ENCODE data around the gene PSMA6.

Gene PSMA6

GRCh38 chr14:35317820-35318219 lies 25.6 kb downstream of the PSMA6 start:
- Histone ChIP-seq H2AFZ (ENCODE audit: low read depth) (no peak overlapping the region), H3K27ac (no peak overlapping the region), H3K79me2 (ENCODE audit: insufficient read depth, low read depth) (no peaks in the 10 kb centered on the region), H3K4me3 (IDR thresholded peaks at IDR 0.05; ENCODE audit: insufficient read depth, low read depth, low read length) (no peak overlapping the region), H3K4me1 (ENCODE audit: low read depth, poor library complexity, severe bottlenecking) (peaks cover 7% of the 10 kb centered on the region), H3K4me2 (no peak overlapping the region), H4K20me1 (ENCODE audit: insufficient read depth) (no peaks in the 10 kb centered on the region), H3K36me3 (ENCODE audit: insufficient read depth) (no peaks in the 10 kb centered on the region), H3K27me3 (ENCODE audit: insufficient read depth, low read depth) (no peaks in the 10 kb centered on the region), H3K9ac (no peak overlapping the region)
- TF ChIP-seq CTCF (conservative IDR thresholded peaks at IDR 0.05; ENCODE audit: low read depth, low read length): no peak

GRCh38 chr14:35319509-35319908 lies 27.3 kb downstream of the PSMA6 start:
- no peak overlapping the region for H3K4me3 ChIP-seq (IDR thresholded peaks at IDR 0.05; ENCODE audit: insufficient read depth, low read depth, low read length)
- TF ChIP-seq CTCF (conservative IDR thresholded peaks at IDR 0.05; ENCODE audit: low read depth, low read length): no peak
- H3K9ac ChIP-seq: no peak overlapping the region
- H3K4me2 ChIP-seq: no peak overlapping the region
- H3K79me2 ChIP-seq (ENCODE audit: insufficient read depth, low read depth): no peaks in the 10 kb centered on the region
- H4K20me1 ChIP-seq (ENCODE audit: insufficient read depth): no peaks in the 10 kb centered on the region
- H3K36me3 ChIP-seq (ENCODE audit: insufficient read depth): no peaks in the 10 kb centered on the region
- H2AFZ ChIP-seq (ENCODE audit: low read depth): no peak overlapping the region
- peaks cover 7% of the 10 kb centered on the region for H3K4me1 ChIP-seq (ENCODE audit: low read depth, poor library complexity, severe bottlenecking)
- H3K27me3 ChIP-seq (ENCODE audit: insufficient read depth, low read depth): no peaks in the 10 kb centered on the region
- no peak overlapping the region for H3K27ac ChIP-seq

DNA sequence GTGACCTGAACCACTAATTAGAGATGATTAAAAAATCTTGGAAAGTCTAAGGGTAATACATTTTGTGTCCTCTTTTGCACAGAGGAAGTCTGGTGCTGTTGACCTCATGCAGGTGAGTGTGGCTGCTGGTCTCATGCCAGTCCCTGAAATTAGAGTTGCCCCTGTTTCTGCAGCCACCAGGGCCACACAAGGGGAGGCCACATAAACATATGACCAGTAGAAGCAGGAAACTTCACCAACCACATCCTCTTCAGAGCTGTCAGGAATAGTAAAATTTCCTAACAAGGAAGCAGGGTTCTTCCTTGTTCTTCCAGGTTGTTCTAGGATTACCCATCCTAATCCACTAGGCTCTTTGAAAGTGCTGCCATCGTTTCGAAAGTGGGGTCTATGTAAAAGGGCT lies 28.3 kb downstream of the PSMA6 start:
- H3K27ac ChIP-seq: no peak overlapping the region
- no peak overlapping the region for H3K4me2 ChIP-seq
- no peaks in the 10 kb centered on the region for H3K27me3 ChIP-seq (ENCODE audit: insufficient read depth, low read depth)
- H2AFZ ChIP-seq (ENCODE audit: low read depth): no peak overlapping the region
- H3K9ac ChIP-seq: no peak overlapping the region
- H4K20me1 ChIP-seq (ENCODE audit: insufficient read depth): no peaks in the 10 kb centered on the region
- H3K36me3 ChIP-seq (ENCODE audit: insufficient read depth): no peaks in the 10 kb centered on the region
- no peak overlapping the region for H3K4me3 ChIP-seq (IDR thresholded peaks at IDR 0.05; ENCODE audit: insufficient read depth, low read depth, low read length)
- TF ChIP-seq CTCF (conservative IDR thresholded peaks at IDR 0.05; ENCODE audit: low read depth, low read length): no peak
- H3K79me2 ChIP-seq (ENCODE audit: insufficient read depth, low read depth): no peaks in the 10 kb centered on the region
- peaks cover 7% of the 10 kb centered on the region for H3K4me1 ChIP-seq (ENCODE audit: low read depth, poor library complexity, severe bottlenecking)

GRCh38 chr14:35326375-35326774 lies 34.2 kb downstream of the PSMA6 start:
- no peak for TF ChIP-seq CTCF (conservative IDR thresholded peaks at IDR 0.05; ENCODE audit: low read depth, low read length)
- H3K79me2 ChIP-seq (ENCODE audit: insufficient read depth, low read depth): no peaks in the 10 kb centered on the region
- no peak overlapping the region for H3K4me3 ChIP-seq (IDR thresholded peaks at IDR 0.05; ENCODE audit: insufficient read depth, low read depth, low read length)
- no peak overlapping the region for H2AFZ ChIP-seq (ENCODE audit: low read depth)
- no peak overlapping the region for H3K4me2 ChIP-seq
- H3K4me1 ChIP-seq (ENCODE audit: low read depth, poor library complexity, severe bottlenecking): no peaks in the 10 kb centered on the region
- H3K36me3 ChIP-seq (ENCODE audit: insufficient read depth): no peaks in the 10 kb centered on the region
- no peak overlapping the region for H3K9ac ChIP-seq
- H3K27ac ChIP-seq: no peak overlapping the region
- no peaks in the 10 kb centered on the region for H4K20me1 ChIP-seq (ENCODE audit: insufficient read depth)
- no peaks in the 10 kb centered on the region for H3K27me3 ChIP-seq (ENCODE audit: insufficient read depth, low read depth)
